Osteoblast (primary cell): Measurements from ENCODE around the gene CHI3L2. TPM values are rescaled to one million over a fixed set of nuclear protein-coding genes. Genes with fewer than 3 reads are reported as not detected.

Source experiments
- DNase-seq: peaks from one replicate; pipeline ENCODE4 v3.0.0; 2011; ENCODE audit warnings: low spot score, mixed read lengths; ENCODE audit not compliant: insufficient read length; ENCODE audit errors: missing footprints
- H2AFZ ChIP-seq: 2 replicates; pipeline ENCODE4 v1.6.0; 2011; ENCODE audit warnings: mild to moderate bottlenecking, low read length
- H3K27ac ChIP-seq: 2 replicates; pipeline ENCODE4 v1.5.1; 2011; ENCODE audit warnings: mild to moderate bottlenecking, low read depth, low read length, moderate library complexity
- H3K27me3 ChIP-seq: 2 replicates; pipeline ENCODE4 v1.6.0; 2012; ENCODE audit warnings: mild to moderate bottlenecking, control low read depth, inconsistent platforms, low read length, moderate library complexity; ENCODE audit not compliant: insufficient read depth
- H3K36me3 ChIP-seq: 2 replicates; pipeline ENCODE4 v1.5.1; 2011; ENCODE audit warnings: mild to moderate bottlenecking, low read length, control low read depth, moderate library complexity; ENCODE audit not compliant: insufficient read depth
- H3K4me1 ChIP-seq: 2 replicates; pipeline ENCODE4 v1.5.1; 2011; ENCODE audit warnings: mild to moderate bottlenecking, low read length, control low read depth, moderate library complexity; ENCODE audit not compliant: insufficient read depth
- H3K4me2 ChIP-seq: 2 replicates; pipeline ENCODE4 v1.6.0; 2011; ENCODE audit warnings: mild to moderate bottlenecking, low read length; ENCODE audit not compliant: insufficient read depth
- H3K4me3 ChIP-seq: fragments of 200-600 bp; sonication (generic); 3 replicates; pipeline ENCODE4 v1.5.1; 2012; ENCODE audit warnings: mild to moderate bottlenecking, low read length, inconsistent platforms; ENCODE audit not compliant: insufficient read depth
- H3K79me2 ChIP-seq: 2 replicates; pipeline ENCODE4 v1.6.0; 2012; ENCODE audit warnings: mild to moderate bottlenecking, low read length, control low read depth, inconsistent platforms; ENCODE audit not compliant: insufficient read depth
- H3K9me3 ChIP-seq: 2 replicates; pipeline ENCODE4 v1.5.1; 2011; ENCODE audit warnings: low read depth, low read length, control low read depth
- H4K20me1 ChIP-seq: 2 replicates; pipeline ENCODE4 v1.6.0; 2012; ENCODE audit warnings: mild to moderate bottlenecking, low read length, control low read depth; ENCODE audit not compliant: insufficient read depth
- total RNA-seq: library from RNA; depleted of rRNA; stranded (reverse); fragments of >200 nt; gene quantifications from 2 replicates; pipeline ENCODE4 v1.2.3, GENCODE V29; 2012
- TF ChIP-seq, protein P1 (sequence below): IDR thresholded peaks from 2 replicates; pipeline ENCODE4 v1.5.1; 2011; ENCODE audit warnings: mild to moderate bottlenecking, low read depth, low read length, moderate library complexity; ENCODE audit errors: extremely low read depth

Gene CHI3L2
- total RNA-seq, 1 donor, result 2.9 TPM

DNA sequence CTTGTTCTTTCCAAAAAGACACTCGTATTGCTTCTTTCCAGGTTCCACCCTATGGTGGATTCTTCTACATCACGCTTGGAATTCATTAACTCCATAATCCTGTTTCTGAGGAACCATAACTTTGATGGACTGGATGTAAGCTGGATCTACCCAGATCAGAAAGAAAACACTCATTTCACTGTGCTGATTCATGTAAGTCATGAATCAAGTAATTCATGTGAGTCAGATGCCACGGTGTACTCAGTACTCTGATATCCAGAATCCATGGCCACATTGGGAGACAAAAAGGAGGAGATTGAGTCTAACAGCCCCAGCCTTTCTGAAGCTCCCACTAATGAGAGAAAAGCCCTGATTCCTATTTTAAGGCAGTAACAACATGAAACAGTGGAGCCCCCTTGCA is 7.4 kb downstream of the CHI3L2 start:
- Histone ChIP-seq H3K4me1 (peaks cover 14% of the 10 kb centered on the region), H4K20me1 (no peaks in the 10 kb centered on the region), H3K9me3 (no peaks in the 10 kb centered on the region), H3K36me3 (no peaks in the 10 kb centered on the region), H3K4me2 (peak overlapping the region; percentile 5), H3K79me2 (no peaks in the 10 kb centered on the region), H3K27me3 (no peaks in the 10 kb centered on the region), H3K27ac (peak overlapping the region; percentile 74), H3K4me3 (no peak overlapping the region), H2AFZ (no peak overlapping the region)
- peak; percentile 91 for DNase-seq
- TF ChIP-seq, protein P1, sequence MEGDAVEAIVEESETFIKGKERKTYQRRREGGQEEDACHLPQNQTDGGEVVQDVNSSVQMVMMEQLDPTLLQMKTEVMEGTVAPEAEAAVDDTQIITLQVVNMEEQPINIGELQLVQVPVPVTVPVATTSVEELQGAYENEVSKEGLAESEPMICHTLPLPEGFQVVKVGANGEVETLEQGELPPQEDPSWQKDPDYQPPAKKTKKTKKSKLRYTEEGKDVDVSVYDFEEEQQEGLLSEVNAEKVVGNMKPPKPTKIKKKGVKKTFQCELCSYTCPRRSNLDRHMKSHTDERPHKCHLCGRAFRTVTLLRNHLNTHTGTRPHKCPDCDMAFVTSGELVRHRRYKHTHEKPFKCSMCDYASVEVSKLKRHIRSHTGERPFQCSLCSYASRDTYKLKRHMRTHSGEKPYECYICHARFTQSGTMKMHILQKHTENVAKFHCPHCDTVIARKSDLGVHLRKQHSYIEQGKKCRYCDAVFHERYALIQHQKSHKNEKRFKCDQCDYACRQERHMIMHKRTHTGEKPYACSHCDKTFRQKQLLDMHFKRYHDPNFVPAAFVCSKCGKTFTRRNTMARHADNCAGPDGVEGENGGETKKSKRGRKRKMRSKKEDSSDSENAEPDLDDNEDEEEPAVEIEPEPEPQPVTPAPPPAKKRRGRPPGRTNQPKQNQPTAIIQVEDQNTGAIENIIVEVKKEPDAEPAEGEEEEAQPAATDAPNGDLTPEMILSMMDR, result no peak

DNA sequence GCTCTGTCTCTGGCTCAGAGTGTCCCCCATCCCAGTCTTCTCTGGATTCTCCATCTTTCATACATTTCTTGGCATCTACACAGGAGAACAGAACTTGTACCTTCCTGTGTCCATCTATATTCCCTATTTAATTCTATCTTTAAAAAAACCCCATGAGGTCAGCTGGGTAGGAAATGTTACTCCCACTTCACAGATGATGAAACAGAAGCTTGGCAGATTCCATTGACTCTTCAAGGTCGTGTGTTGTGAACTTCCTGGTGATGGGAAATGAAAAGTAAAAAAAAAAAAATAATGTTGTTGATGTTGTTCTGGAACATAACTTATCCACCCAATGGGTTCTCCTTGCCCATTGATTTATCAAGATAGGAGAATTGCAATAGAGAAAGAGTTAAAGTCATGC is 8.9 kb downstream of the CHI3L2 start:
- no peaks in the 10 kb centered on the region for H3K9me3 ChIP-seq
- no peak overlapping the region for H3K27ac ChIP-seq
- H3K27me3 ChIP-seq, result no peaks in the 10 kb centered on the region
- H3K79me2 ChIP-seq, result no peaks in the 10 kb centered on the region
- H2AFZ ChIP-seq, result no peak overlapping the region
- TF ChIP-seq, protein P1, result no peak
- H3K4me2 ChIP-seq, result no peak overlapping the region
- no peaks in the 10 kb centered on the region for H3K36me3 ChIP-seq
- H3K4me1 ChIP-seq, result peaks cover 14% of the 10 kb centered on the region
- H3K4me3 ChIP-seq, result no peak overlapping the region
- no peak for DNase-seq
- no peaks in the 10 kb centered on the region for H4K20me1 ChIP-seq

DNA sequence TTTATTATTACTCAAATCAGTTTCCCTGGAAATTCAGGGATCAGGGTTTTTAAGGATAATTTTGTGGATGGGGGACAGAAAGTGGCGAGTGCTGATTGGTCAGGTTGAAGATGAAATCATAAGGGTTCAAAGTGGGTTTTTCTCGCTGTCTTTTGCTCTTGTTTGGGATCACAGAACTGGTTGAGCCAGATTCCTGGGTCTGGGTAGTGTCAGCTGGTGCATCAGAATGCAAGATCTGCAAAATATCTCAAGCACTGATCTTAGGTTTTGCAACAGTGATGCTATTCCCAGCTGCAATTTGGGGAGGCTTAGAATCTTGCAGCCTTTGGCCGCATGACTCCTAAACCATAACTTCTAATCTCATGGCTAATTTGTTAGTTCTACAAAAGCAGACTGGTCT is 9.3 kb downstream of the CHI3L2 start:
- Histone ChIP-seq H3K79me2 (no peaks in the 10 kb centered on the region), H3K27ac (no peak overlapping the region), H3K4me2 (no peak overlapping the region), H4K20me1 (no peaks in the 10 kb centered on the region), H3K4me3 (no peak overlapping the region), H3K4me1 (peaks cover 14% of the 10 kb centered on the region), H3K36me3 (no peaks in the 10 kb centered on the region), H3K27me3 (no peaks in the 10 kb centered on the region), H3K9me3 (no peaks in the 10 kb centered on the region), H2AFZ (no peak overlapping the region)
- TF ChIP-seq, protein P1, result no peak
- DNase-seq, result no peak

DNA sequence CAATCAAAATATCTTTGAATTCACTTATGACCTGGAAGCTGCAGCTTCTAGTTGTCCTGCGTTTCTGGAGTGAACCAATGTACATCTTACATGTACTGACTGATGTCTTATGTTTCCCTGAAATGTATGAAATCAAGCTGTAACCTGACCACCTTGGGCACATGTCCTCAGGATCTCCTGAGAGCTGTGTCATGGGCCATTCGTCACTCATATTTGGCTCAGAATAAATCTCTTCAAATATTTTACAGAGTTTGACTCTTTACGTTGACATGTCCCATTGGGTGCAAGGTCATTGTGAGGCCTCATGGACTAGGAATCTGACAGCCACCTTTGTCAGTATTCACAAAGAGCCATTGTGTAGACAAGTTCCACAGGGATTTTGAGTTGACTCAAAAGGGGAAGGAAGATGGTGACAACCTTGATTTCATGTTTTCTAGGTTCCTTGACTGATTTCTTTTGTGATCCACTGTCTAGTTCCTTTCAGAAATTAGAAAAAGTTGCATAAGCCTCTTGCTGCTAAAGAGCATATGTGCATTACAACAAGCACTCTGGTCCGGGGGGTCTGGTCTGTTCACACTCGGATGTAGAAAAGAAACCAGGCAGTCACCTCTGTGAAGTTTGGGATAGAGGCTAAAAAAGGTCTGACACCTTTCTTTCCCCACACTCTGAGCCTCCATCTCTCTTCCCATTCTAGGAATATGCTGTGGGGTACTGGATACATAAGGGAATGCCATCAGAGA is 10.7 kb downstream of the CHI3L2 start:
- H3K36me3 ChIP-seq, result no peaks in the 10 kb centered on the region
- H3K4me3 ChIP-seq, result no peak overlapping the region
- no peak overlapping the region for H3K27ac ChIP-seq
- no peaks in the 10 kb centered on the region for H3K9me3 ChIP-seq
- peaks cover 14% of the 10 kb centered on the region for H3K4me1 ChIP-seq
- no peaks in the 10 kb centered on the region for H4K20me1 ChIP-seq
- H3K79me2 ChIP-seq, result no peaks in the 10 kb centered on the region
- TF ChIP-seq, protein P1, result no peak
- no peak overlapping the region for H3K4me2 ChIP-seq
- H2AFZ ChIP-seq, result no peak overlapping the region
- DNase-seq, result no peak
- H3K27me3 ChIP-seq, result no peaks in the 10 kb centered on the region
